Aorta (tissue), 5 donors: ENCODE results near the gene KLK3. TPM values are rescaled to one million over a fixed set of nuclear protein-coding genes. Genes with fewer than 3 reads are reported as not detected.

Source experiments
- ATAC-seq: fragments of 200-7000 bp; cut with Tn5 transposase; one replicate; pipeline ENCODE4 v1.9.1; 2022; ENCODE audit warnings: moderate library complexity; ENCODE audit not compliant: low FRiP score
- DNase-seq, 2 donors: peaks; one replicate each; pipeline ENCODE4 v3.0.0-alpha.2; 2020
- H3K27ac ChIP-seq, 2 donors: one replicate each; pipeline ENCODE4 v1.5.1; 2013; ENCODE audit warnings: low read length in 2 of 2, mild to moderate bottlenecking in 2 of 2, moderate library complexity in 2 of 2, control low read depth in 1 of 2, inconsistent platforms in 1 of 2, low read depth in 1 of 2
- H3K27me3 ChIP-seq, 2 donors: one replicate each; pipeline ENCODE4 v1.6.1; 2013; ENCODE audit warnings: control low read depth in 1 of 2, low read length in 1 of 2, mild to moderate bottlenecking in 1 of 2, moderate library complexity in 1 of 2; ENCODE audit not compliant: insufficient read depth in 2 of 2, control insufficient read depth in 1 of 2
- H3K36me3 ChIP-seq, 2 donors: one replicate each; pipeline ENCODE4 v1.6.1; 2013; ENCODE audit warnings: control low read depth in 1 of 2, low read length in 1 of 2, mild to moderate bottlenecking in 1 of 2; ENCODE audit not compliant: insufficient read depth in 2 of 2, control insufficient read depth in 1 of 2
- H3K4me1 ChIP-seq, 2 donors: one replicate each; pipeline ENCODE4 v1.6.1; 2013; ENCODE audit warnings: low read length in 2 of 2, control low read depth in 1 of 2, mild to moderate bottlenecking in 1 of 2, moderate library complexity in 1 of 2; ENCODE audit not compliant: insufficient read depth in 2 of 2, control insufficient read depth in 1 of 2
- H3K4me3 ChIP-seq, 2 donors: one replicate each; pipeline ENCODE4 v1.5.1; 2013; ENCODE audit warnings: low read length in 2 of 2, control low read depth in 1 of 2, mild to moderate bottlenecking in 1 of 2
- H3K9me3 ChIP-seq: one replicate; pipeline ENCODE4 v1.6.1; 2013; ENCODE audit warnings: mild to moderate bottlenecking, low read length; ENCODE audit not compliant: control insufficient read depth
- WGBS, 2 donors: extraction: QIAGEN DNeasy Blood & Tissue Kit; methylation state at CpG; one replicate each; pipeline ENCODE4 v1.1.7; 2013; 5-methylcytosine and 5-hydroxymethylcytosine counted together
- intact Hi-C, 2 donors: fragments of 100-400 bp; cut with DNase I; formaldehyde crosslinking; loops; one replicate each; pipeline versions ENCODE4 v1.14.2 to v1.15.0; 2022
- polyA plus RNA-seq, 2 donors: library from polyadenylated mRNA; stranded (reverse); fragments of 200-250 nt; gene quantifications; one replicate each; pipeline ENCODE4 v1.2.3, GENCODE V29; 2013
- total RNA-seq, 2 donors: library from RNA; stranded (reverse); fragmentation: NEBNext Ultra II Directional; extraction: Animal tissue kit (Norgen Biotek cat#: 25700); gene quantifications; one replicate each; pipeline ENCODE4 v1.2.1, GENCODE V29; 2021
- donor health status: healthy with polysubstance abuse.
- donor health status: Bipolar disorder and iron deficiency.
- donor health status: DM: no; HTN: no; CAD: no.
- donor health status: DM: no; HTN: no; CAD: no.
- donor health status: DM: yes; HTN: yes; CAD: no.

Gene KLK3
- total and polyA plus RNA-seq, 4 donors, result 1.4 TPM; not detected in 3

- H3K27ac ChIP-seq, result no peak overlapping the region
- WGBS, 2 donors, result 78 to 89% methylated on average over 3 of the region's 3 CpGs
- H3K4me3 ChIP-seq, result no peak overlapping the region
- H3K27me3 ChIP-seq, result no peaks in the 10 kb centered on the region
- no peak for ATAC-seq
- no peaks in the 10 kb centered on the region for H3K9me3 ChIP-seq
- H3K4me1 ChIP-seq, result no peaks in the 10 kb centered on the region
- intact Hi-C loops, result no loop called here
- H3K36me3 ChIP-seq, result no peaks in the 10 kb centered on the region
- no peak for DNase-seq
Measured at GRCh38 chr19:50897612-50898011, 42.9 kb downstream of the KLK3 start.

- Histone ChIP-seq H3K27ac (no peak overlapping the region), H3K9me3 (no peaks in the 10 kb centered on the region), H3K36me3 (no peaks in the 10 kb centered on the region), H3K4me3 (no peak overlapping the region), H3K4me1 (no peaks in the 10 kb centered on the region), H3K27me3 (no peaks in the 10 kb centered on the region)
- WGBS, 2 donors, result 72 to 75% methylated on average over 4 of the region's 4 CpGs
- DNase-seq (no peak), ATAC-seq (no peak)
- intact Hi-C loops, result no loop called here
Measured at GRCh38 chr19:50898018-50898417, 43.3 kb downstream of the KLK3 start.

GRCh38 chr19:50899569-50899968 is 44.9 kb downstream of the KLK3 start:
- no peaks in the 10 kb centered on the region for H3K36me3 ChIP-seq
- 82 to 84% methylated on average over 3 of the region's 3 CpGs for WGBS, 2 donors
- no peaks in the 10 kb centered on the region for H3K4me1 ChIP-seq
- intact Hi-C loops, result no loop called here
- ATAC-seq, result no peak
- H3K27me3 ChIP-seq, result no peaks in the 10 kb centered on the region
- DNase-seq, result no peak
- H3K4me3 ChIP-seq, result no peak overlapping the region
- no peaks in the 10 kb centered on the region for H3K9me3 ChIP-seq
- H3K27ac ChIP-seq, result no peak overlapping the region

- 40 to 57% methylated on average over 2 to 4 of the region's 4 CpGs for WGBS, 2 donors
- intact Hi-C loops, result no loop called here
- Histone ChIP-seq H3K27me3 (no peaks in the 10 kb centered on the region), H3K36me3 (no peaks in the 10 kb centered on the region), H3K9me3 (no peaks in the 10 kb centered on the region), H3K4me1 (no peaks in the 10 kb centered on the region), H3K4me3 (no peak overlapping the region), H3K27ac (no peak overlapping the region)
- ATAC-seq (no peak), DNase-seq (no peak)
Measured at GRCh38 chr19:50902640-50903039, 47.9 kb downstream of the KLK3 start.

GRCh38 chr19:50906217-50906616 is 51.5 kb downstream of the KLK3 start:
- no peaks in the 10 kb centered on the region for H3K36me3 ChIP-seq
- H3K4me1 ChIP-seq, result no peaks in the 10 kb centered on the region
- DNase-seq (no peak), ATAC-seq (no peak)
- intact Hi-C loops, result no loop called here
- H3K27me3 ChIP-seq, result no peaks in the 10 kb centered on the region
- H3K27ac ChIP-seq, result no peak overlapping the region
- H3K9me3 ChIP-seq, result no peaks in the 10 kb centered on the region
- H3K4me3 ChIP-seq, result no peak overlapping the region
- WGBS, 2 donors, result 16 to 17% methylated on average over 5 of the region's 5 CpGs

GRCh38 chr19:50908336-50908735 is 53.6 kb downstream of the KLK3 start:
- Histone ChIP-seq H3K4me1 (no peaks in the 10 kb centered on the region), H3K27ac (no peak overlapping the region), H3K36me3 (no peaks in the 10 kb centered on the region), H3K9me3 (no peaks in the 10 kb centered on the region), H3K4me3 (no peak overlapping the region), H3K27me3 (no peaks in the 10 kb centered on the region)
- ATAC-seq (peak; percentile 29), DNase-seq (no peak)
- 58 to 61% methylated on average over 25 of the region's 25 CpGs for WGBS, 2 donors
- intact Hi-C loops, result no loop called here

GRCh38 chr19:50909240-50910070 is 54.7 kb downstream of the KLK3 start:
- peak in 1 of 2 donors; percentile 53 for DNase-seq
- H3K27me3 ChIP-seq, result no peaks in the 10 kb centered on the region
- H3K4me3 ChIP-seq, result no peak overlapping the region
- H3K4me1 ChIP-seq, result no peaks in the 10 kb centered on the region
- intact Hi-C loops, result no loop called here
- H3K36me3 ChIP-seq, result no peaks in the 10 kb centered on the region
- 2 to 3% methylated on average over 34 to 36 of the region's 36 CpGs for WGBS, 2 donors
- ATAC-seq, result peak; percentile 62
- H3K27ac ChIP-seq, result no peak overlapping the region
- H3K9me3 ChIP-seq, result no peaks in the 10 kb centered on the region

Other genes starting within 250 kb of the KLK3 start
- gene SYT3, start 215.0 kb upstream of the KLK3 start, total RNA-seq, result under 1 TPM; 0.45 to 0.55 TPM
- gene SYT3, start 215.0 kb upstream of the KLK3 start, polyA plus RNA-seq, result not detected
- gene C19orf81, start 205.5 kb upstream of the KLK3 start, total RNA-seq, result not detected
- not detected for gene C19orf81, start 205.5 kb upstream of the KLK3 start, polyA plus RNA-seq
- gene SHANK1, start 135.1 kb upstream of the KLK3 start, total RNA-seq, result 1 to 10 TPM in 1 of 2 donors, under 1 TPM in 1; 0.45 to 1.4 TPM
- gene SHANK1, start 135.1 kb upstream of the KLK3 start, polyA plus RNA-seq, result 1 to 10 TPM in 1 of 2 donors, under 1 TPM in 1; 0.38 to 1.8 TPM
- 10 to 100 TPM in 1 of 2 donors, 1 to 10 TPM in 1; 8.4 to 28.7 TPM for gene CLEC11A, start 131.6 kb upstream of the KLK3 start, total RNA-seq
- 10 to 100 TPM in 1 of 2 donors, 1 to 10 TPM in 1; 2.0 to 17.7 TPM for gene CLEC11A, start 131.6 kb upstream of the KLK3 start, polyA plus RNA-seq
- gene GPR32, start 84.5 kb upstream of the KLK3 start, total RNA-seq, result not detected
- gene GPR32, start 84.5 kb upstream of the KLK3 start, polyA plus RNA-seq, result not detected
- not detected for gene ACP4, start 64.5 kb upstream of the KLK3 start, total RNA-seq
- not detected for gene ACP4, start 64.5 kb upstream of the KLK3 start, polyA plus RNA-seq
- gene KLK1, start 31.1 kb upstream of the KLK3 start, total RNA-seq, result 1 to 10 TPM in 1 of 2 donors, under 1 TPM in 1; 0.81 to 1.7 TPM
- 1 to 10 TPM; 2.6 to 6.3 TPM for gene KLK1, start 31.1 kb upstream of the KLK3 start, polyA plus RNA-seq
- not detected for gene KLK15, start 21.3 kb upstream of the KLK3 start, total RNA-seq
- not detected for gene KLK15, start 21.3 kb upstream of the KLK3 start, polyA plus RNA-seq
- gene KLK2, start 18.5 kb downstream of the KLK3 start, total RNA-seq, result not detected
- gene KLK2, start 18.5 kb downstream of the KLK3 start, polyA plus RNA-seq, result not detected
- gene KLK4, start 56.5 kb downstream of the KLK3 start, total RNA-seq, result not detected
- not detected for gene KLK4, start 56.5 kb downstream of the KLK3 start, polyA plus RNA-seq
- gene KLK5, start 98.1 kb downstream of the KLK3 start, total RNA-seq, result not detected
- gene KLK5, start 98.1 kb downstream of the KLK3 start, polyA plus RNA-seq, result not detected
- gene KLK6, start 114.7 kb downstream of the KLK3 start, total RNA-seq, result not detected
- gene KLK6, start 114.7 kb downstream of the KLK3 start, polyA plus RNA-seq, result under 1 TPM in 1 of 2 donors, not detected in 1; 0.20 TPM
- not detected for gene KLK7, start 129.0 kb downstream of the KLK3 start, total RNA-seq
- not detected for gene KLK7, start 129.0 kb downstream of the KLK3 start, polyA plus RNA-seq
- gene KLK8, start 146.7 kb downstream of the KLK3 start, total RNA-seq, result not detected
- gene KLK8, start 146.7 kb downstream of the KLK3 start, polyA plus RNA-seq, result not detected
- not detected for gene KLK10, start 164.8 kb downstream of the KLK3 start, total RNA-seq
- under 1 TPM in 1 of 2 donors, not detected in 1; 0.08 TPM for gene KLK10, start 164.8 kb downstream of the KLK3 start, polyA plus RNA-seq
- gene KLK11, start 171.7 kb downstream of the KLK3 start, total RNA-seq, result not detected
- gene KLK11, start 171.7 kb downstream of the KLK3 start, polyA plus RNA-seq, result under 1 TPM; 0.25 to 0.43 TPM
- not detected for gene KLK12, start 180.1 kb downstream of the KLK3 start, total RNA-seq
- gene KLK12, start 180.1 kb downstream of the KLK3 start, polyA plus RNA-seq, result not detected
- not detected for gene KLK13, start 210.2 kb downstream of the KLK3 start, total RNA-seq
- under 1 TPM in 1 of 2 donors, not detected in 1; 0.36 TPM for gene KLK13, start 210.2 kb downstream of the KLK3 start, polyA plus RNA-seq
- under 1 TPM; 0.57 to 0.71 TPM for gene KLK14, start 228.0 kb downstream of the KLK3 start, total RNA-seq
- gene KLK14, start 228.0 kb downstream of the KLK3 start, polyA plus RNA-seq, result under 1 TPM in 1 of 2 donors, not detected in 1; 0.10 TPM